SU-DHL-6 (cell line): ENCODE measurements around the gene GPATCH2.

Experiments used
- EZH2phosphoT487 ChIP-seq: fragments of 200-600 bp; sonication (generic), shearing (Covaris generic); conservative IDR thresholded peaks from 2 replicates; pipeline ENCODE4 v1.6.1; 2018; ENCODE audit warnings: mild to moderate bottlenecking, antibody characterized with exemption, low read length, moderate library complexity, mixed read lengths
- TF ChIP-seq, protein P1 (sequence below): fragments of 200-600 bp; sonication (generic); IDR thresholded peaks from one replicate; pipeline ENCODE4 v1.5.1; 2017; ENCODE audit warnings: antibody characterized with exemption, mild to moderate bottlenecking, low read length, moderate library complexity; ENCODE audit not compliant: insufficient read depth, poor library complexity, severe bottlenecking

DNA sequence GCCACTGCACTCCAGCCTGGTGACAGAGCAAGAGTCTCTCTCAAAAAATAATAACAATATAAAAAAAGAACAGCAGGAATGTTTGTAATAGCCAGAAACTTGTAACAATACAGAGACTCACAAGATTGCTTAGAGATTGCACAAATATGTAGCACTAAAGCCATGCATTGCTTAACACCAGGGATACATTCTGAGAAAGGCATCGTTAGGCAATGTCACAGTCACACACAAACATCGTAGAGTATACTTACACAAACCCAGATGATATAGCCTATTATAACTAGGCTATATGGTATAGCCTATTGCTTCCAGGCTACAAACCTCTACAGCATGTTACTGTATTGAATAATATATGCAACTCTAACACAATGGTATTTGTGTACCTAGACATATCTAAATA lies 45.3 kb downstream of the GPATCH2 start:
- TF ChIP-seq, protein P1, sequence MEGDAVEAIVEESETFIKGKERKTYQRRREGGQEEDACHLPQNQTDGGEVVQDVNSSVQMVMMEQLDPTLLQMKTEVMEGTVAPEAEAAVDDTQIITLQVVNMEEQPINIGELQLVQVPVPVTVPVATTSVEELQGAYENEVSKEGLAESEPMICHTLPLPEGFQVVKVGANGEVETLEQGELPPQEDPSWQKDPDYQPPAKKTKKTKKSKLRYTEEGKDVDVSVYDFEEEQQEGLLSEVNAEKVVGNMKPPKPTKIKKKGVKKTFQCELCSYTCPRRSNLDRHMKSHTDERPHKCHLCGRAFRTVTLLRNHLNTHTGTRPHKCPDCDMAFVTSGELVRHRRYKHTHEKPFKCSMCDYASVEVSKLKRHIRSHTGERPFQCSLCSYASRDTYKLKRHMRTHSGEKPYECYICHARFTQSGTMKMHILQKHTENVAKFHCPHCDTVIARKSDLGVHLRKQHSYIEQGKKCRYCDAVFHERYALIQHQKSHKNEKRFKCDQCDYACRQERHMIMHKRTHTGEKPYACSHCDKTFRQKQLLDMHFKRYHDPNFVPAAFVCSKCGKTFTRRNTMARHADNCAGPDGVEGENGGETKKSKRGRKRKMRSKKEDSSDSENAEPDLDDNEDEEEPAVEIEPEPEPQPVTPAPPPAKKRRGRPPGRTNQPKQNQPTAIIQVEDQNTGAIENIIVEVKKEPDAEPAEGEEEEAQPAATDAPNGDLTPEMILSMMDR: no peak
- no peak for TF ChIP-seq EZH2phosphoT487
